MM.1S (cell line): ENCODE measurements around the gene MKRN2.

Experiments used
- DNase-seq: peaks from one replicate; pipeline ENCODE4 v3.0.0-alpha.2; 2015
- H2AFZ ChIP-seq: fragments of 300-600 bp; sonication (generic); 2 replicates; pipeline ENCODE4 v1.6.0; 2016; ENCODE audit warnings: antibody characterized with exemption, low read length
- H3F3A ChIP-seq: fragments of 300-600 bp; sonication (generic); 2 replicates; pipeline ENCODE4 v1.6.1; 2016; ENCODE audit warnings: mild to moderate bottlenecking, antibody characterized with exemption, low read length, moderate library complexity, mixed read lengths; ENCODE audit not compliant: insufficient read depth
- H3K27ac ChIP-seq: fragments of 300-600 bp; sonication (generic); 2 replicates; pipeline ENCODE4 v1.5.1; 2016; ENCODE audit warnings: mild to moderate bottlenecking, low read length
- H3K27me3 ChIP-seq: fragments of 300-600 bp; sonication (generic); replicated peaks from 2 replicates; pipeline ENCODE4 v1.6.0; 2016; ENCODE audit warnings: low read length; ENCODE audit not compliant: insufficient read depth
- H3K36me3 ChIP-seq: fragments of 300-600 bp; sonication (generic); replicated peaks from 2 replicates; pipeline ENCODE4 v1.6.1; 2016; ENCODE audit warnings: mild to moderate bottlenecking, low read length, mixed read lengths; ENCODE audit not compliant: insufficient read depth
- H3K4me1 ChIP-seq: fragments of 300-600 bp; sonication (generic); 2 replicates; pipeline ENCODE4 v1.6.1; 2016; ENCODE audit warnings: low read length, mixed read lengths
- H3K4me2 ChIP-seq: fragments of 300-600 bp; sonication (generic); 2 replicates; pipeline ENCODE4 v1.6.0; 2016; ENCODE audit warnings: low read depth, low read length
- H3K4me3 ChIP-seq: fragments of 300-600 bp; sonication (generic); 2 replicates; pipeline ENCODE4 v1.5.1; 2016; ENCODE audit warnings: low read length, mixed read lengths
- H3K79me2 ChIP-seq: fragments of 300-600 bp; sonication (generic); 2 replicates; pipeline ENCODE4 v1.6.1; 2016; ENCODE audit warnings: mixed run types, low read length, mixed read lengths
- H3K9ac ChIP-seq: fragments of 300-600 bp; sonication (generic); 2 replicates; pipeline ENCODE4 v1.6.1; 2016; ENCODE audit warnings: low read length, mixed read lengths
- H3K9me2 ChIP-seq: fragments of 300-600 bp; sonication (generic); replicated peaks from 2 replicates; pipeline ENCODE4 v1.6.1; 2016; ENCODE audit warnings: mild to moderate bottlenecking, low read length, mixed read lengths; ENCODE audit not compliant: insufficient read depth
- H3K9me3 ChIP-seq: fragments of 300-600 bp; sonication (generic); replicated peaks from 2 replicates; pipeline ENCODE4 v1.6.1; 2016; ENCODE audit warnings: mild to moderate bottlenecking, low read length, mixed read lengths; ENCODE audit not compliant: insufficient read depth
- H4K20me1 ChIP-seq: fragments of 300-600 bp; sonication (generic); 2 replicates; pipeline ENCODE4 v1.6.1; 2016; ENCODE audit warnings: mild to moderate bottlenecking, low read length, moderate library complexity, mixed read lengths; ENCODE audit not compliant: insufficient read depth
- EZH2 ChIP-seq: fragments of 300-600 bp; sonication (generic); optimal IDR thresholded peaks from 2 replicates; pipeline ENCODE3; 2017; ENCODE audit warnings: low read depth, mild to moderate bottlenecking, antibody characterized with exemption, low read length, mixed read lengths
- EZH2phosphoT487 ChIP-seq: fragments of 300-600 bp; sonication (generic); IDR thresholded peaks from 2 replicates; pipeline ENCODE4 v1.6.1; 2018; ENCODE audit warnings: antibody characterized with exemption, low read length
- TF ChIP-seq, protein P1 (sequence below): fragments of 300-600 bp; sonication (generic); IDR thresholded peaks from 2 replicates; pipeline ENCODE4 v1.5.1; 2016; ENCODE audit warnings: antibody characterized with exemption, low read length, mixed read lengths

The MKRN2 gene

DNA sequence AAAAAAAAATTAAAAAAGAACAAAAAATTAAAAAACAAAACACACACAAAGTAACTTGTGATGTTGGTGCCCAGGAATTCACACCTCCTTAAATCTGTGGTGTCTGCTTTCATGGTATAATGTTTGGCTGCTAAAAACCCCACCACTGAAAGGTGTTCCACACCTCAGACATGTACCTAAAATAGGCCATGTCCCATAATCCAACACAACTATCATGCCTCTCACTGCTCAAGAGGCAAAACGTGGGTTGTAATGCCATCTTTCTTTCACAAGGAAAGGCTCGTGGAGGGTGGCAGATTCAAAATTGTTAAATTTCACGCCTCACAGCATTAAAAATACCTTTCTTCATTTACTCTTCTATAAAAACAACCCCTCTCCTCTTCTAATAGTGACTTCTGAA, 29.5 kb downstream of the MKRN2 start:
- Histone ChIP-seq H4K20me1 (no peaks in the 10 kb centered on the region; the same call in 1 of the 2 replicates), H3K9ac (no peak overlapping the region), H3K27me3 (no peaks in the 10 kb centered on the region), H3K36me3 (peaks cover 22% of the 10 kb centered on the region; the same call in 1 of the 2 replicates), H3K4me3 (no peak overlapping the region), H3K4me1 (no peaks in the 10 kb centered on the region), H2AFZ (no peak overlapping the region), H3F3A (no peaks in the 10 kb centered on the region; the same call in 1 of the 2 replicates), H3K9me3 (no peaks in the 10 kb centered on the region), H3K9me2 (no peaks in the 10 kb centered on the region), H3K4me2 (no peak overlapping the region), H3K79me2 (peaks cover 45% of the 10 kb centered on the region), H3K27ac (no peak overlapping the region)
- no peak for TF ChIP-seq EZH2phosphoT487
- TF ChIP-seq, protein P1, sequence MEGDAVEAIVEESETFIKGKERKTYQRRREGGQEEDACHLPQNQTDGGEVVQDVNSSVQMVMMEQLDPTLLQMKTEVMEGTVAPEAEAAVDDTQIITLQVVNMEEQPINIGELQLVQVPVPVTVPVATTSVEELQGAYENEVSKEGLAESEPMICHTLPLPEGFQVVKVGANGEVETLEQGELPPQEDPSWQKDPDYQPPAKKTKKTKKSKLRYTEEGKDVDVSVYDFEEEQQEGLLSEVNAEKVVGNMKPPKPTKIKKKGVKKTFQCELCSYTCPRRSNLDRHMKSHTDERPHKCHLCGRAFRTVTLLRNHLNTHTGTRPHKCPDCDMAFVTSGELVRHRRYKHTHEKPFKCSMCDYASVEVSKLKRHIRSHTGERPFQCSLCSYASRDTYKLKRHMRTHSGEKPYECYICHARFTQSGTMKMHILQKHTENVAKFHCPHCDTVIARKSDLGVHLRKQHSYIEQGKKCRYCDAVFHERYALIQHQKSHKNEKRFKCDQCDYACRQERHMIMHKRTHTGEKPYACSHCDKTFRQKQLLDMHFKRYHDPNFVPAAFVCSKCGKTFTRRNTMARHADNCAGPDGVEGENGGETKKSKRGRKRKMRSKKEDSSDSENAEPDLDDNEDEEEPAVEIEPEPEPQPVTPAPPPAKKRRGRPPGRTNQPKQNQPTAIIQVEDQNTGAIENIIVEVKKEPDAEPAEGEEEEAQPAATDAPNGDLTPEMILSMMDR, result no peak
- no peak for TF ChIP-seq EZH2
- DNase-seq, result no peak

DNA sequence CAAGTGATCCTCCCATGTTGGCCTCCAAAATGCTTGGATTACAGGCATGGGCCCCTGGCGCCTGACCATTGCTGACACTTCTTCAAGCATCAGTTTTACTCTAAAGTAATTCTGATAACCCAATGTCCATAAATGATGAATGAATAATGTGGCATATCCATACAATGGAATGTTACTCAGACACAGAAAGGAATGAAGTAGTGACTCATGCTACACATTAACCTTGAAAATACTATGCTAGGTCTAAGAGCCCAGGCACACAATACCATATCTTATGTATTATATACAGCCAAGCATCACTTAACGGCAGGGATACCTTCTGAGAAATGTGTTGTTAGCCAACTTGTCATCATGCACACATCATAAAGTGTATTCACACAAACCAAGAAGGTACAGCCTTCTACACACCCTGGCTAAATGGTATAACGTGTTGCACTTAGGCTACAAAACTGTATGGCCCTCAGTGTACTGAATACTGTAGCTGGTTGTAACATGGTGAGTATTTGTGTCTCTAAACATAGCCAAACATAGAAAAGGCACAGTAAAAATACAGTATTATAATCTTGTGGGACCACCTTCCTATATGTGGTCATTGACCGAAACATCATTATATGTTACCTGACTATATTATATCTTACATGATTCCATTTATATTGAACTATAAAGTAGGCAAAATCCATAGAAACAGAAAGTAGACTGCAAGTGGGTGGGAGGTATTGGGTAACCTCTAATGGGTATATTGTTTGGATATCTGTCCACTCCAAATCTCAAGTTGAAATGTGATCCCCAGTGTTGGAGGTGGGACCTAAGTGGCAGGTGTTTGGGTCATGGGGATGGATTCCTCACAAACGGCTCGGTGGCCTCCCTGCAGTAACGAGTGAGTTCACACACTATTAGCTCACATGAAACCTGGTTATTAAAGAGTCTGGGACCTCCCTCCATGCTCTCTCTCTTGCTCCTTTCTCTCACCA, 31.4 kb downstream of the MKRN2 start:
- Histone ChIP-seq H3K4me1 (no peaks in the 10 kb centered on the region), H3K9me3 (no peaks in the 10 kb centered on the region), H3K9me2 (no peaks in the 10 kb centered on the region), H3K36me3 (peaks cover 5% of the 10 kb centered on the region; the same call in 1 of the 2 replicates), H4K20me1 (no peaks in the 10 kb centered on the region; the same call in 1 of the 2 replicates), H3K9ac (no peak overlapping the region), H3K79me2 (peaks cover 37% of the 10 kb centered on the region; the same call in 1 of the 2 replicates), H2AFZ (no peak overlapping the region), H3K4me3 (no peak overlapping the region), H3F3A (no peaks in the 10 kb centered on the region; the same call in 1 of the 2 replicates), H3K27me3 (no peaks in the 10 kb centered on the region), H3K27ac (no peak overlapping the region), H3K4me2 (no peak overlapping the region)
- no peak for DNase-seq
- TF ChIP-seq, protein P1, result no peak
- TF ChIP-seq EZH2 (no peak), EZH2phosphoT487 (no peak)

DNA sequence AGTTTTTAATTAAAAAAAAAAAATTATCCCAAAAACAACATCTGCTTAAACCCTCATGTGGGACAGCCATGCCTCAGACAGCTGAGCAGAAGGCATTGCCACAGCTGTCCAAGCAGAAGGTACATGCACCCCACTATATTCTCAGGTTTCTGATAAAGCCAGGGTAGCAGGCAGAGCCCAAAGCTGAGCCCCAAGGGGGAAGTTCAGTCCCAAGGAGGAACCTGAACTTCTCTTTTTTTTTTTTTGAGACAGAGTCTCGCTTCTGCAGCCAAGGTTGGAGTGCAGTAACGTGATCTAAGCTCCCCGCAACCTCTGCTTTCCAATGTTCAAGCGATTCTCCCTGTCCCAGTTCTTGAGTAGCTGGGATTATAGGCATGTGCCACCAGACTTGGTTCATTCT, 33.2 kb downstream of the MKRN2 start:
- peaks cover 7% of the 10 kb centered on the region; the same call in 1 of the 2 replicates for H3K36me3 ChIP-seq

More for the DNA sequence above, 33.2 kb downstream of the MKRN2 start:
- no peak overlapping the region for H3K9ac ChIP-seq
- no peak overlapping the region for H3K4me2 ChIP-seq
- no peaks in the 10 kb centered on the region for H4K20me1 ChIP-seq
- no peak overlapping the region for H3K4me3 ChIP-seq
- no peaks in the 10 kb centered on the region for H3K27me3 ChIP-seq
- H3K79me2 ChIP-seq, result peaks cover 35% of the 10 kb centered on the region; the same call in 1 of the 2 replicates
- no peak overlapping the region for H2AFZ ChIP-seq
- H3K27ac ChIP-seq, result no peak overlapping the region
- H3F3A ChIP-seq, result no peaks in the 10 kb centered on the region; the same call in 1 of the 2 replicates
- DNase-seq, result no peak
- H3K4me1 ChIP-seq, result no peaks in the 10 kb centered on the region
- TF ChIP-seq EZH2phosphoT487, result no peak
- no peaks in the 10 kb centered on the region for H3K9me2 ChIP-seq
- H3K9me3 ChIP-seq, result no peaks in the 10 kb centered on the region
